Measurements from ENCODE around the gene FARSA. TPM values are rescaled to one million over a fixed set of nuclear protein-coding genes. Genes with fewer than 3 reads are reported as not detected.

Gene FARSA
- total RNA-seq, 1 donor from 2014 or later = 44.2 TPM

- H3K4me3 ChIP-seq = no peak overlapping the region
- H3K4me1 ChIP-seq = no peaks in the 10 kb centered on the region
- H3K9me3 ChIP-seq = no peaks in the 10 kb centered on the region
- intact Hi-C loops (cut with DNase I) = loop anchor here (10.0 kb wide), 1 partner anchor 1555 kb away; the partner anchor contains the start of genes CCDC159 and TMEM205
- TF ChIP-seq POLR2AphosphoS5 (IDR thresholded peaks at IDR 0.05; ENCODE audit: insufficient read depth in 1 of 2, low read depth in 1 of 2) = no peak
- no peak for TF ChIP-seq CTCF (IDR thresholded peaks at IDR 0.05)
- TF ChIP-seq POLR2A (IDR thresholded peaks at IDR 0.05) = no peak
- no peak overlapping the region for H3K27ac ChIP-seq
- peaks cover 0 to 34% of the 10 kb centered on the region in 2 donors for H3K36me3 ChIP-seq
- no peak for DNase-seq (ENCODE audit: extremely low spot score in 2 of 2)
- H3K27me3 ChIP-seq = no peaks in the 10 kb centered on the region
These were observed 33.5 kb downstream of the FARSA start for GRCh38 chr19:12899891-12900518.

GRCh38 chr19:12896460-12896859 lies 37.1 kb downstream of the FARSA start:
- peaks cover 12% of the 10 kb centered on the region for H3K4me1 ChIP-seq
- peaks cover 0 to 50% of the 10 kb centered on the region in 2 donors for H3K36me3 ChIP-seq
- no peak overlapping the region for H3K27ac ChIP-seq
- DNase-seq (ENCODE audit: extremely low spot score in 2 of 2) = no peak
- intact Hi-C loops (cut with DNase I) = loop anchor here (10.0 kb wide), 1 partner anchor 1552 kb away; the partner anchor contains the start of genes CCDC159 and TMEM205
- H3K27me3 ChIP-seq = no peaks in the 10 kb centered on the region
- TF ChIP-seq CTCF (IDR thresholded peaks at IDR 0.05) = no peak
- no peak for TF ChIP-seq POLR2A (IDR thresholded peaks at IDR 0.05)
- TF ChIP-seq POLR2AphosphoS5 (IDR thresholded peaks at IDR 0.05; ENCODE audit: insufficient read depth in 1 of 2, low read depth in 1 of 2) = no peak
- H3K4me3 ChIP-seq = no peak overlapping the region
- H3K9me3 ChIP-seq = no peaks in the 10 kb centered on the region

GRCh38 chr19:12893582-12893981 lies 39.9 kb downstream of the FARSA start:
- no peaks in the 10 kb centered on the region for H3K9me3 ChIP-seq
- peaks cover 0 to 37% of the 10 kb centered on the region in 2 donors for H3K36me3 ChIP-seq
- no peak overlapping the region for H3K4me3 ChIP-seq
- DNase-seq (ENCODE audit: extremely low spot score in 2 of 2) = no peak
- no peaks in the 10 kb centered on the region for H3K27me3 ChIP-seq
- intact Hi-C loops (cut with DNase I) = loop anchor here (10.0 kb wide), 1 partner anchor 1549 kb away; the partner anchor contains the start of genes CCDC159 and TMEM205
- peaks cover 14% of the 10 kb centered on the region for H3K4me1 ChIP-seq
- no peak overlapping the region for H3K27ac ChIP-seq
- TF ChIP-seq POLR2AphosphoS5 (IDR thresholded peaks at IDR 0.05; ENCODE audit: insufficient read depth in 1 of 2, low read depth in 1 of 2) (no peak), CTCF (IDR thresholded peaks at IDR 0.05) (no peak), POLR2A (IDR thresholded peaks at IDR 0.05) (no peak)

GRCh38 chr19:12891553-12892021 lies 41.9 kb downstream of the FARSA start:
- no peaks in the 10 kb centered on the region for H3K9me3 ChIP-seq
- TF ChIP-seq CTCF (IDR thresholded peaks at IDR 0.05) (no peak), POLR2AphosphoS5 (IDR thresholded peaks at IDR 0.05; ENCODE audit: insufficient read depth in 1 of 2, low read depth in 1 of 2) (no peak), POLR2A (IDR thresholded peaks at IDR 0.05) (no peak)
- peaks cover 0 to 21% of the 10 kb centered on the region in 2 donors for H3K36me3 ChIP-seq
- peaks cover 14% of the 10 kb centered on the region for H3K4me1 ChIP-seq
- DNase-seq (ENCODE audit: extremely low spot score in 2 of 2) = no peak
- H3K4me3 ChIP-seq = peak overlapping the region; percentile 89 to 92
- H3K27me3 ChIP-seq = no peaks in the 10 kb centered on the region
- intact Hi-C loops (cut with DNase I) = loop anchor here (10.0 kb wide), 1 partner anchor 1547 kb away; the partner anchor contains the start of genes CCDC159 and TMEM205
- peak overlapping the region; percentile 71 for H3K27ac ChIP-seq
